ENCODE measurements around the gene SAV1.
"Not testable (repeated sequence)": the region's sequence is repeated elsewhere in the genome, so short reads cannot be mapped to it uniquely, and the experiment has no call there.

SAV1 gene

GRCh38 chr14:50667996-50668825, at the start of gene SAV1:
Gene SAV1 (minus strand): TSS chr14:50668306. CDS start chr14:50667967, 339 bp downstream.
- DNase-seq, result peak; percentile 4 to 52 (median 36)

DNA sequence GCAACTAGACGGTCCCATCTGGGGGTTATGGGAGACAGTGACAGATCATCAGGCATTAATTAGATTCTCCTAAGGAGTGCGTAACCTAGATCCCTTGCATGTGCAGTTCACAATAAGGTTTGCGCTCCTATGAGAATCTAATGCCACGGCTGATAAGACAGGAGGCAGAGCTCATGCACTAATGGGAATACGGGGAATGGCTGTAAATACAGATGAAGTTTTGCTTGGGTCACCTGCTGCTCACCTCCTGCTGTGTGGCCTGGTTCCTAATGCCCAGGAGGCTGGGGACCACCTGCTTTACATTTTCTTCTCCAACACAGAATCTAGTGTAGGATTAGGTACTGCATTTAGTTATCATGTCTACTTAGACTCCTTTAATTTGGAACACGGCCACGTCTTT, 49.7 kb upstream of the SAV1 start:
- no peak for DNase-seq

DNA sequence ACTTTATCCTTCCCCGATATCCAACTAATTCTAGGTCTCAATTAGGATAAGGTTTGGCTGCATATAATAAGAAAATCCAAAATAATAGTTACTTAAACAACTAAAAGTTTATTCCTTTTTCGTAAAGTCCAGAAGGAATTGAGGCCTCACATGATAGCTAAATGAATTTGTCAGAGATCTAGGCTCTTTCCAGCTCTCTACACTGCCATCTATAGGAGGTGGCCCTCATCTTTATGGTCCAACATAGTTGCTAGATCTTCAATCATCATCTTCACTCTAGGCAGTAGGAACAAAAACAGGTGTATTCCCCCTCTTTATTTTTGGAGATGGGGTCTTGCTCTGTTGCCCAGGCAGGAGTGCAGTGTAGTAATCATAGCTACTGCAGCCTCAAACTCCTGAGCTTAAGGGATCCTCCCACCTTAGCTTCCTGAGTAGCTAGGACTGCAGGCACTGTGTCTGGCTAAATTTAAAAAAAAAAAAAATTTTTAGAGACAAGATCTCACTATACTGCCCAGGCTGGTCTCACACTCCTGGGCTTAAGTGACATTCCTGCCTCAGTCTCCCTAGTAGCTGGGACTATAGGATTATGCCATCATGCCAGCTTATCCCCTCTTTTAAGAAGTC, 46.5 kb upstream of the SAV1 start:
- DNase-seq, result peak in 1 of 6 experiments; percentile 7

DNA sequence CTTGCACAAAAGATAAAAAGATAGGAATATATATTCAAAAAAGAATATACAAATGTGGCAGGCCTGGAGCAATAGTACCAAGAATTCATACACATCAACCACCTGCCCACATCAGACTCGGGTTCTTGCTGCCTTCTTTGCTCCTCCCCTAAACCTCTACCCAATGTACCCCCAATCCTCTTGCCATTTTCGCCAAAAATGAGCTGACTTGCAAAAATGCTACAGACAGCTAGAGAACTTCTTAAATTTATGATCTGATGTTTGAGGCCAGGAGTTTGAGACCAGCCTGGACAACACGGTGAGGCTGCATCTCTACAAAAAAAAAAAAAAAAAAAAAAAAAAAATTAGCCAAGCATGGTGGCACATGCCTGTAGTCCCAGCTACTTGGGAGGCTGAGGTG, 42.9 kb upstream of the SAV1 start:
- DNase-seq, result no peak

- DNase-seq, result no peak
Measured at GRCh38 chr14:50705026-50705593, 37.0 kb upstream of the SAV1 start.

DNA sequence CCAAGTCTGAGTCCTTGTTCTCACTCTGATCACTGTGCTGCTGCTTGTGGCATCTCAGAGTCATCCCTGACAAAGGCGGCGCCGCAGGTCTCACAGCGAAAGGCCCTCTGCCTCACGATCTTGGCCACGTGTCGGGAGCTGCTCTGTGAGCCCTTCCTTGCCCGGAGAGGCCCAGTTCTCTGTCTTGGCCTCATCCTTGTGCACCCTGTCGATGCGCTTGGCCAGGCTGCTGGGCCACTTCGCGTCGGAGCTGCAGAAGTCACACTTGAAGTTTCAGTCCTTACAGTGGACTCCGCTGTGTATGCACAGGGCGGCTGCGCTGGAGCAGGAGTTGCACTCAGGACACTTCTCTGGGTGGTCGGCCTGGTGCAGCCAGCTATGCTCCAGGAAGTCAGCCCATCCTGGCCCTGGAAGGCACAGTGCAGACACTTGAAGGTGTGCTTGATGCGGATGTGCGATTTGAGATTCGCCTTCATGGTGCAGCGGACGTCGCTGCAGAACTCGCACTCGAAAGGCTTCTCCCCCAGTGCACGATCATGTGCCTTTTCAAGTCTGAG, 36.4 kb upstream of the SAV1 start:
- DNase-seq, result no peak

DNA sequence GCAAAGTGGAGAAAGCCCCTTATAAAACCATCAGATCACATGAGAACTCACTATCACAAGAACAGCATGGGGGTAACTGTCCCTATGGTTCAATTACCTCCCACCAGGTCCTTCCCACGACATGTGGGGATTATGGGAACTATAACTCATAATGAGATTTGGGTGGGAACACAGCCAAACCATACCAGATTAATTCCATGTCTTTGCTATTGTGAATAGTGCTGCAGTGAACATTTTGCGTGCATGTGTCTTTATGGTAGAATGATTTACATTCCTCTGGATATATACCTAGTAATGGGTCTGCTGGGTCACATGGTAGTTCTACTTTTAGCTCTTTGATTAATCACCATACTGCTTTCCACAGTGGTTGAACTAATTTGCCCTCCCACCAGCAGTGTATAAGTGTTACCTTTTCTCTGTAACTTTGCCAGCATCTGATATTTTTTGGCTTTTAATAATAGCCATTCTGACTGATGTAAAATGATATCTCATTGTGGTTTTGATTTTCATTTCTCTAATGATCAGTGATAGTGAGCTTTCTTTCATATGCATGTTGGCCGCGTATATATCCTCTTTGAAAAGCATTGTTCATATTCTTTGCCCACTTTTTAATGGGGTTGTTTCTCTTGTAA, 29.7 kb upstream of the SAV1 start:
- DNase-seq, result no peak

DNA sequence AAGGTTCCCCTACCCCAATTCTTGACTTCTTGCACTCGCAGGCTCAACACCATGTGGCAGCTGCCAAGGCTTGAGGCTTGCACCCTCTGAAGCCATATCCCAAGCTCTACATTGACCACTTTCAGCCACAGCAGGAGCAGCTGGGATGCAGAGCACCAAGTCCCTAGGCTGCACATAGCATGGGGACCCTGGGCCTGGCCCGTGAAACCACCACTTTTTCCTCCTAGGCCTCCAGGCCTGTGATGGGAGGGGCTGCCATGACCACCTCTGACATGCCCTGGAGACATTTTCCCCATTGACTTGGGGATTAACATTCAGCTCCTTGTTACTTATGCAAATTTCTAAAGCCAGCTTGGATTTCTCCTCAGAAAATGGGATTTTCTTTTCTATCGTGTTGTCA, 26.2 kb upstream of the SAV1 start:
- DNase-seq, result not testable (repeated sequence)

GRCh38 chr14:50688875-50689274, 20.8 kb upstream of the SAV1 start:
- DNase-seq, result no peak

- no peak for DNase-seq
Measured at GRCh38 chr14:50679674-50680073, 11.6 kb upstream of the SAV1 start.

DNA sequence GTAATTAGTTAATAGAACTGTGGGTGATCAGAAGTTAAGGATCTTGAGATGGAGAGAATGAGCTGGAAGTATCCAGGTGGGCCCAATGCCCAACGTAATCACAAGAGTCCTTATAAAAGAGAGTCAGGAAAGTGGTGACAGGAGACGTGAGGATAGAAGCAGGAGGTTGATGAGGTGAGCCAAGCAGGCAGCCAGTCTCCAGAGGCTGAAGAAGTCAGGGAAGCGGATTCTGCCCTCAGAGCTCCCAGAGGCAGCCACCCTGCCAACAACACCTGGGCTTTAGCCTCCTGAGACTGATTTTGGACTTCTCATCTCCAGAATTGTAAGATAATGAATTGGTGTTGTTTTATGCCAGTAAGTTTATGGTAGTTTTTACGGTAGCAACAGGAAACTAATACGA, 10.1 kb upstream of the SAV1 start:
- DNase-seq, result no peak

GRCh38 chr14:50677527-50678063, 9.5 kb upstream of the SAV1 start:
- DNase-seq, result no peak

DNA sequence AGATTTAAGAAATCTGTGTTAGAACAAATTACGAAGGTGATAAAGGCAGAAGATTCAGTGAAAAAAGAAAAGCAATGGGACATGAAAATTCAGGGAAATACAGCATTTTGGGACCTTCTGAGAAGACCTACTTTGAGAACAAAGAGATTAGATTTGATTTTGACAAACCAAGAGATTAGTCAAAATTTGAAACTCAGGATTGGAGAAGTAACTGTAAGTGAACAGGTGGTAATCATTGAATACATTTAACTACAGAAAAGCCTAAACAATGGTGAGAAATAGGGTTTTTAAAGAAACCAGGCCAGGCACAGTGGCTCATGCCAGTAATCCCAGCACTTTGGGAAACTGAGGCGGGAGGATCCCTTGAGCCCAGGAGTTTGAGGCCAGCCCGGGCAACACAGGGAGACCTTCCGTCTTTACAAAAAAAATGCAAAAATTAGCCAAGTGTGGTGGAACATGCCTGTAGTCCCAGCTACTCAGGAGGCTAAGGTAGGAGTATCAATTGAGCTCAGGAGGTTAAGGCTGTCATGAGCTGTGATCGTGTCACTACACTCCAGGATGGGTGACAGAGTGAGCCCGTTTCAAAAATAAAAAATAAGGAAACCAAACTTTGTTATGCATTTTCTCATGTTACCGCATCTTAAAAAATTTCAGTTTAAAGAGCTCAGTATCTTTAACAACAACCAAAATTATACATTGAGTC, 8.9 kb upstream of the SAV1 start:
- DNase-seq, result no peak

GRCh38 chr14:50675597-50675996, 7.5 kb upstream of the SAV1 start:
- DNase-seq, result no peak

DNA sequence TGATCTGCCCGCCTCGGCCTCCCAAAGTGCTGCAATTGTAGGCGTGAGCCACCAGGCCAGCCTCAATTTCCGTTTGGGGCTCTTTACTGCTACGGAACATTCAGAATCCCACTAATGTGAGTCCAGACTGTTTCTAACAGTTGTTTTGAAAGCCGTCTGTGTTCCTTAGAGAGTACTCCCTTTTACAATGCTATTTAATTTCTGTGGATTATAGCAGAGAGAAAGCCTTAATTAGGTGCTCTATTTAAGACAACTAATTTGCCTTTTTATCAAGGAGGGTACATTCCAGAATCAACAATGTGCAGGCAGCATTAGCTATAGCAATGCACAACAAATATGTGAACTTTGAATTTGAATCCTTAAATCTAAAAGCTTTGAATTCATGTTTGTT, 2.8 kb upstream of the SAV1 start:
- DNase-seq, result no peak

DNA sequence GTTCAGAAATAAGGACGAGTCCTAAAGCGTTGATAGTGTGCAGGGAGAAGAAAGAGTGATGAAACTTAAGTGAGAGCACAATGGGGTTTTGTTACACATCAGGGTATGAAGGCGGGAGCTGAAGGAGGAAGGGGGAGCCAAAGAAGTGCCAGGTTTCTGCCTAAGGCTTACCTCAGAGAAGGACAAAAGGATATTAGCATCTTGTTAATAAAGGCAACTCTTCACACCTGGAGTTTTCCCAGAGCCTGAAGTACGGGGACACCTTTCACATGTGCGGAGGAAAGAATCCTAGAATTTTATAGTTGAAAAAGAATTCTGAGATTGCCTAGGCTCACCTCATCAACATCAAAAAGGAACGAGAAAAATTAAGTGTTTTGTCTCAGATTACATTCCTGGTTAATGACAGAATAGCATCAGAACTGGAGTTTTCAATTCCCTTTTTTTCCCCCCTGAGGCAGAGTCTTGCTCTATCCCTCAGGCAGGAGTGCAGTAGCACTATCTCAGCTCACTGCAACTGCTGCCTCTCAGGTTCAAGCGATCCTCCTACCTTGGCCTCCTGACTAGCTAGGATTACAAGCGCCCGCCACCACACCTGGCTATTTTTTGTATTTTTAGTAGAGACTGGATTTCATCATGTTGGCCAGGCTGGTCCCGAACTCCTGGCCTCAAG, 2.2 kb upstream of the SAV1 start:
- DNase-seq, result no peak

GRCh38 chr14:50669441-50669986, 1.4 kb upstream of the SAV1 start:
- DNase-seq, result no peak

GRCh38 chr14:50668826-50669143, 679 bp upstream of the SAV1 start:
- DNase-seq, result no peak

DNA sequence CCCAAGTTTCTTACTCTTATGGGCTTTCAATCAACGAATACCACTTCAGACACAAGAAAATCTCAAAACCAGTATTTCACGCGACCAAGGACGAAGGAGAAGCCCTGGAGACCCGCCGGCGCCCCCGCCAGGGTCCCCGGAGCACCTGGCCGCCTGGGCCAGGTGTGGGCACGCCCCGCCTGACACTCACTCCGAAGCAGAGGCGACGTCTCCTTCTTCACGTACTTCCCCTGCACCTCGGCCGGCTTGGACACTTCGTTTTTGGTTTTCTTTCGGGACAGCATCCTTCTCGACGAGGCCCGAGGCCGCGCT, 466 bp downstream of the SAV1 start:
- DNase-seq, result peak; percentile 7 to 58 (median 38)

GRCh38 chr14:50666772-50667683, 1.1 kb downstream of the SAV1 start:
- peak; percentile 9 to 69 (median 39) for DNase-seq

DNA sequence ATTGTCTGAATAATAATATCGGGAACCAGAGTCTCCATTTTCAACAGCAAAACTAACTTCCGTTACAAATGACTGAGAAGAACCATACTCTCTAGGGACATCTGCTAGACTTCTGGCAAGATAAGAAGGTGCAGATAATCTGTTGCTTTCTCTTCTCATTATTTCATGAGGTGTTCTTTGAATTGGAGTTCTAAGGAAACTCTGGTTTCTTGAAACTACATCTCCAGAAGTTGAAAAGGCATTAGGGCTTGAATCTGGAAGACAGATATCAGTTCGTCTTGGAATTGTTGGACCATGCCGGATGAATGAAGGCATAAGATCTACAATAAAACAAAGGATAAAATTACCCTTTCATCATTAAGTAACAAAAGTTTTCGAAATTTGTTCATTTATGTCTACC, 2.8 kb downstream of the SAV1 start:
- DNase-seq, result not testable (repeated sequence)
